Upper lobe of left lung (tissue), 4 donors: ENCODE results near the gene WDR17.

ENCODE experiments used
- EP300 ChIP-seq, 4 donors: sonication (generic); formaldehyde crosslinking; IDR thresholded peaks; one replicate each; pipeline ENCODE4 v1.5.1; 2017; ENCODE audit warnings: antibody characterized with exemption in 4 of 4, control low read depth in 2 of 4
- POLR2A ChIP-seq, 4 donors: fragments of 450-650 bp; IDR thresholded peaks; one replicate each; pipeline ENCODE4 v1.5.1; 2016 to 2017; ENCODE audit warnings: antibody characterized with exemption in 4 of 4, mild to moderate bottlenecking in 2 of 4
- POLR2AphosphoS5 ChIP-seq, 2 donors: sonication (generic); formaldehyde crosslinking; IDR thresholded peaks; one replicate each; pipeline ENCODE4 v1.5.1; 2017; ENCODE audit warnings: antibody characterized with exemption in 2 of 2
- TF ChIP-seq, protein P1 (sequence below), 6 experiments: fragments of 450-650 bp in 4 of 6; fragments of 200-600 bp in 2 of 6; sonication (generic) in 2 of 6; IDR thresholded peaks; one replicate each; pipeline ENCODE4 v1.5.1; 2016 to 2019; ENCODE audit warnings: antibody characterized with exemption in 6 of 6

DNA sequence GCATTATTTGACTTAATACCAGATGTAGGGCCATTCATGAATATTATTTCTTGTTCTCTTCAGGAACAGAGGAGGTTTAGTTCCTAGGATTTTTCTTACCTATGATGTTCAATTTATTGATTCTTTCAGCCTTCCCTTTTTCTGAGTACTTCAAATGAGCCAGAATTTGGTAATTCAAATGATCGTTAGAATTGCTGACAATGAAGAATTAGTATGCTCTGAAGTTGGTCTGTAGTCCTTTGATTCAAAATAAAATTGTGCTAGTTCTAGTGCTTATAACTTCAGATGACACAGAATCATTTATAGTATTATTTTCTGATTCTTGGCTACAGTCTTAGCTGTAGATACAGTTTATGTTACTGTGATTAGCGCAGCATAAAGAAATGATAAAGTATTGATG, 35.2 kb upstream of the WDR17 start:
- TF ChIP-seq, protein P1, sequence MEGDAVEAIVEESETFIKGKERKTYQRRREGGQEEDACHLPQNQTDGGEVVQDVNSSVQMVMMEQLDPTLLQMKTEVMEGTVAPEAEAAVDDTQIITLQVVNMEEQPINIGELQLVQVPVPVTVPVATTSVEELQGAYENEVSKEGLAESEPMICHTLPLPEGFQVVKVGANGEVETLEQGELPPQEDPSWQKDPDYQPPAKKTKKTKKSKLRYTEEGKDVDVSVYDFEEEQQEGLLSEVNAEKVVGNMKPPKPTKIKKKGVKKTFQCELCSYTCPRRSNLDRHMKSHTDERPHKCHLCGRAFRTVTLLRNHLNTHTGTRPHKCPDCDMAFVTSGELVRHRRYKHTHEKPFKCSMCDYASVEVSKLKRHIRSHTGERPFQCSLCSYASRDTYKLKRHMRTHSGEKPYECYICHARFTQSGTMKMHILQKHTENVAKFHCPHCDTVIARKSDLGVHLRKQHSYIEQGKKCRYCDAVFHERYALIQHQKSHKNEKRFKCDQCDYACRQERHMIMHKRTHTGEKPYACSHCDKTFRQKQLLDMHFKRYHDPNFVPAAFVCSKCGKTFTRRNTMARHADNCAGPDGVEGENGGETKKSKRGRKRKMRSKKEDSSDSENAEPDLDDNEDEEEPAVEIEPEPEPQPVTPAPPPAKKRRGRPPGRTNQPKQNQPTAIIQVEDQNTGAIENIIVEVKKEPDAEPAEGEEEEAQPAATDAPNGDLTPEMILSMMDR (IDR thresholded peaks at IDR 0.05) = no peak
- TF ChIP-seq POLR2AphosphoS5 (IDR thresholded peaks at IDR 0.05) = no peak
- no peak for TF ChIP-seq POLR2A (IDR thresholded peaks at IDR 0.05)
- TF ChIP-seq EP300 (IDR thresholded peaks at IDR 0.05) = no peak
